HG03095 (cell line): ENCODE results near the gene LCN15.
"Not testable (repeated sequence)": the region's sequence is repeated elsewhere in the genome, so short reads cannot be mapped to it uniquely, and the experiment has no call there.

ENCODE experiments used
- ATAC-seq: cut with Tn5 transposase; IDR thresholded peaks from one replicate; pipeline ENCODE4 v1.9.1; 2021; ENCODE audit warnings: moderate library complexity; ENCODE audit not compliant: unreplicated experiment

The LCN15 gene

GRCh38 chr9:136775191-136775590, 10.9 kb upstream of the LCN15 start:
- ATAC-seq = no peak

GRCh38 chr9:136774416-136775045, 10.2 kb upstream of the LCN15 start:
- no peak for ATAC-seq

DNA sequence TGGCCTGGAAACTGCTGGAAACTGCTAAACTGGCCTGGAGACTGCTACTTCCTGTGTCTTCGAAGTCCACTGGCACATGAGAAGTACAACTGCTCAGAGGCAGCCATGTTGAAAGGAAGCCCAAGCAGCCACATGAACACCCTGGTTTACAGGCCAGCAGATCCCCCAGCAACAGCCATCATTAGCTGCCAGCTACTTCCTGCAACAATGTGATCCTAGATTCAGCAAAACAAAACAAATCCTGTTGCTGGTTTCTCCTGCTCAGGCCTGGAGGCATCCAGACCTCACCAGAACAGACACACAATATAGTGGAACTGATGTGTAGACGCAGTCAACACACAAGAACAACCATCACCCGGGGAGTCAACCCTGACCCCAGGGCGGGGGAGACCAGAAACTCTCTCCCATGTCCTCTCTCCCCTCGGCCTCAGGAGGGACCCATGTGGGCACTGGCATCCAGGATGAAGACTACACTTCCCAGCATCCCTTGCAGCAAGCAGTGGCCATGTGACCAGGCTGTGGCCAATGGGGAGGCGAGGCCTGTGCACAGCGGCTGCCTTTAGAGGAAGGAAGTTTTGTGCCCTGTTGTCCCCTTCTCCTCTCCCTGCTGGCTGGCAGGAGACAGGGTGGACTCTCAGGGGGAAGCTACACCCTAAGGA, 9.2 kb upstream of the LCN15 start:
- ATAC-seq = no peak

DNA sequence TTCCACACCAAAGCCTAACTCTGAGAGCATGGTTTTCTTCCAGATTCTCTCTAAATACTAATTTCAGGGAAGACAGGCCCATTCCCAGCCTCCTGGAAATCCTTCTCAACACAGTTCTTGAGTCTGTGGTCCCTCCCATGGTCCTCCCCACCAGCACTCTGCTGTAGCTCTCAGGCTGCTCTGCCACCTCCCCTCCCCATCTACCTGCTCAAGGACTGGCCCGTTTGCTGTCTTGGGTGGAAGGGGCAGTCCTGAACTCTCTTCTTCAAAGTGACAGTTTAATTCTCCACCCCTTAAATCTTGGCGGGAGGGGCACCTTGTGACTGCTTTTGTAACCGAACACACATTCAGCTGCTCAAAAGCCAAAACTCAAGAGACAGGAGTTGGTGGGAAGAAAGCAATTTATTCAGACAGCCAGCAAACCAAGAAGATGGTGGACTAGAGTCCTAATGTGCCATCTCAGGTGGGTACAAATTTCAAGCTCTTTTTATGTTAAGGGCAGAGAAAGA, 7.6 kb upstream of the LCN15 start:
- no peak for ATAC-seq

DNA sequence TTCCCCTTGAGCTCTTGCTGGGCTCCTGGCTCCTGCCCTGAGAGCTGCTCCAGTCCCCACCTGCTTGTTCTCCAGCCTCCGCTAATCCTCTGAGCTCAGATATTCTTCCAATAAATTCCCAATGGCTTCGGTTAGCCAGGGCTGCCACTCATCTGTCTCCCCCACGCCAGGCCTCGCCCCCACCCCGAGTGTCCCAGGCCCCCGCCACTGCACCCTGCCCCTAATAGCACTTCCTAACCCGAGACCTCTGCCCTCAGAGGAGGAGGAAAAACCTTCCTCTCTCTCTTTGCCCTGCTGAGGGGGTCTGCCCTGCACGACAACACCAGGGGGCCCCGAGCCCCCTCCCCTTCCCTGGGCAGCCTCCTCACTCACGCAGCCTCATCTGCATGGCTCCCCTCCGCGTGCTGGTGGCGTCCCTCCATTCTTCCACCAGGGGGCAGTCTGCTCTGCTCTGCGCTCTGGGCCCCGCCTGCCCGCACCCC, 5.4 kb upstream of the LCN15 start:
- ATAC-seq = no peak

DNA sequence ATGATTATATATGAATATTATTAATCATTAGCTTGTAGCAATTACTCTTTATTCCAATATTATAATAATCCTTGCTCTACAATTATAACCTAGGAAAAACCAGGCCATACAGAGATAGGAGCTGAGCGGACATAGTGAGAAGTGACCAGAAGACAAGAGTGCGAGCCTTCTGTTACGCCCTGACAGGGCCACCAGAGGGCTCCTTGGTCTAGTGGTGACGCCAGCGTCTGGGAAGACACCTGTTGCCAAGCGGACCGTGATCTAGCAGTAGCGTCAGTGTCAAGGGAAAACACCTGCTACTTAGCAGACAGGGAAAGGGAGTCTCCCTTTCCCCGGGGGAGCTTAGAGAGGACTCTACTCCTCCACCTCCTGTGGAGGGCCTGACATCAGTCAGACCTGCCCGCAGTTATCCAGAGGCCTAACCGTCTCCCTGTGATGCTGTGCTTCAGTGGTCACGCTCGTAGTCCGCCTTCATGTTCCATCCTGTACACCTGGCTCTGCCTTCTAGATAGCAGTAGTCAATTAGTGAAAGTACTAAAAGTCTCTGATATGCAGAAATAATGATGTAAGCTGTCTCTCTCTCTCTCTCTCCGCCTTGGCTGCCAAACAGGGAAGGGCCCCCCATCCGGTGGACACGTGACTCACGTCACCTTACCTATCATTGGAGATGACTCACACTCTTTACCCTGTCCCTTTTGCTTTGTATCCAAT, 2.2 kb upstream of the LCN15 start:
- not testable (repeated sequence) for ATAC-seq

DNA sequence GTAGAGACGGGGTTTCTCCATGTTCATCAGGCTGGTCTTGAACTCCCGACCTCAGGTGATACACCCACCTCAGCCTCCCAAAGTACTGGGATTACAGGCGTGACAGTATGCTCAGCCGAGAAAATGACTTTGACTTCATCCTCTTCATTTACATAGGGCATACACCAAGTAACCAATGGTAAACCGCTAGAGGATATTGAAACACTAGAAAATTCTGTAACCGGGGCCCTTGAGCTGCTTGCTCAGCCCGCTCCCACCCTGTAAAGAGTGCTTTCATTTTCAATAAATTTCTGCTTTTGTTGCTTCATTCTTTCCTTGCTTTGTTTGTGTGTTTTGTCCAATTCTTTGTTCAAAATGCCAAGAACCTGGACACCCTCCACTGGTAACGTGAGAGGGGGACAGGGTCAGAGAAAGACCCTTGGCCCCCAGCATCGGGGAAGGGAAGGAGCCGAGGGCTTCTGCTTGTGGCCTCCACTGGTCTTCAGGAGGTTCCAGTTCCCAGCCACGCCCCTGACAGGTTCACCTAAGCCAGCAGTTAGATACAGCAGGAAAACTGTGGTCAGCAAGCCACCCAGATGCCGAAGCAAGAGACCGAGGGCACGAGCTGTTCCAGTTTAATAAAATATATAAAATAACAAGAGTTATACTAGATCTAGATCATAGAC, 1.6 kb upstream of the LCN15 start:
- ATAC-seq = peak; percentile 56

DNA sequence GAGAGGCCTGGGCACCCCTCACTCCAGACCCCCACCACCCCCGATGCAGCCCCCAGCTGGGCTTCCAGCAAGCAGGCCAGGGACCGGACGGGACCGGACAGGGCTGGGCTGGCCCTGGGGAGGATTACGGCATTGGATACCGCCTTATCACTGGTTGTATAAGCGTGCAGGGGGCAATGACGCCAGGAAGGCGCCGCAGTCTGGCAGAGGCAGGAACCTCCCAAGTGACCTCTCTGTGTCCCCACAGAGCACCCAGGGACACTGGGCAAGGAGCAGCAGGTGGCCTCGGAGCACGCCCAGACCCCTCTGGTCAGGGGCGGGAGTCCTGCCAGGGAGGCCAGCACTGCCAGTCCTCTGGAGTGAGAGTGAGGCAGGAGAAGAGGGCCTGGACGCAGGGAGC, 723 bp upstream of the LCN15 start:
- no peak for ATAC-seq

DNA sequence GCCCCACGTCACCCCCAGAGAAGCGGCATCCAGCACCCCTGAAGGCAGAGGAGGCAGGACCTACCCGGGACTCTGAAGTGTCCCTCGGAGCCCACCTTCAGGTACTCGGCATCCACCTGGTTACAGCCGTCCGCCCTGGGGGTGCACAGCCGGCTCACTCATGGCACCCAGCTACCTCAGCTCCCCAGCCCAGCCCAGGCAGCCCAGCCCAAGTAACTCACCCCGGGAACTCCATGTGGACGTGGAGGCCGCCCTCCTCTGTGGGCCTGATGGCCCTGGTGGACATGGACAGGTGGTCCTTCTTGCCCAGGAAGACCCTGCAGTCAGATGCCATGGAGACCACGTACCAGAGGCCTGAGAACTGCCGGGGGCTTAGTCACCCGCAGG, 676 bp downstream of the LCN15 start:
- ATAC-seq = no peak

DNA sequence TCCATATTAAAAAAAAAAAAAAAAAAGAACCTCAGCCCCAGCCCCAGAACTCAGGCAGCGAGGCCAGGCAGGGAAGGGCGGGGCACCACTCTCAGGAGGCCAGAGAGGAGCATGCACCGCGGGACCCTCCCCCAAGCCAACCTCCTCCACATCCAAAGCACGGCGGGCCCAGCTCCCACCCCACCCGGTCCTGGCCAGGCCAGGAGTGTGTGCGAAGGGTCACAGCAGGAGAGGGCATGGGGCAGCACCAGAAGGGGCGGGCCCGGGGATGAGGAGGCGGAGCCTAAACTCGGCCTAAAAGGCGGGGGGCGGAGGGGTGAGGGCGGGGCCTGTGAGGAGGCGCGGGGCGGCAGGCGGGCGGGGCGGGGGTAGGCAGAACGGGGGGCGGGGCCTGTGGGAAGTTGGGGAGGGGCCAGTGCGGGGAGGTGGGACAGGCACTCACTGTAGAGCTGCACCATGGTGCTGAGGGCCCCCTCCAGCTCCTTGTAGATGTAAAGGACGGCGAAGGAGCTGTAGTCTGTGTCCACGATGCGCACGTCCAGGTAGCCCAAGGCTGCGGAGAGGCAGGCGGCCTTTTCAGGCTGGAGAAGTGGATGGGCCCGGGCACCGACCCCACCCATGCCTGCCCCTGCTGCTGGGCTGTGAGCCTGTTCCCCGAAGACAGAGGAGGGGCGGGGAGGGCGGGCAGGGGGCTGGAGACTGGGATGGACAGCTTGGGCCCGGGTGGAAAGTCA, 1.2 kb downstream of the LCN15 start:
- no peak for ATAC-seq

DNA sequence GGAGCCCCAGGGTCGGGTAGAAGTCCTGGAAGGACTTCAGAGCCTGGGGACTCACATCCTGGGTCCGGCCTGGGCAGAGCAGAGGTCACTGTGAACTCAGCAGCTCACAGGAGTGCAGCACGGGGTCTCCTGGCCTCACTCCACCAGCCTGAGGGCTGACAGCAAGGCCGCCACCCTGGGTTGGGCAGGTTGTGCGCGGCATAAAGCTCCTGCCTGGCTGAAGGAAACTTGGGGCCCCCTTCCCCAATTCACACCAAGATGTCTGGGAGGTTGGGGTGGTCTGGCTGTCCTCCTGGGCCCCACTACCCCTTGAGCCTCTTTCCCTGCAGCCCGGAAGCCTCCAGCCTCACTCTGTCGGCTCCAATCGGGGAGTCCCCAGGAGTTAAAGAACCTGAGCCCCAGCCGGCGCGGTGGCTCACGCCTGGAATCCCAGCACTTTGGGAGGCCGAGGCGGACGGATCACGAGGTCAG, 2.1 kb downstream of the LCN15 start:
- no peak for ATAC-seq

- no peak for ATAC-seq
Observed at GRCh38 chr9:136761545-136761981, 2.8 kb downstream of the LCN15 start.

- ATAC-seq = not testable (repeated sequence)
Observed at GRCh38 chr9:136760834-136761544, 3.3 kb downstream of the LCN15 start.

DNA sequence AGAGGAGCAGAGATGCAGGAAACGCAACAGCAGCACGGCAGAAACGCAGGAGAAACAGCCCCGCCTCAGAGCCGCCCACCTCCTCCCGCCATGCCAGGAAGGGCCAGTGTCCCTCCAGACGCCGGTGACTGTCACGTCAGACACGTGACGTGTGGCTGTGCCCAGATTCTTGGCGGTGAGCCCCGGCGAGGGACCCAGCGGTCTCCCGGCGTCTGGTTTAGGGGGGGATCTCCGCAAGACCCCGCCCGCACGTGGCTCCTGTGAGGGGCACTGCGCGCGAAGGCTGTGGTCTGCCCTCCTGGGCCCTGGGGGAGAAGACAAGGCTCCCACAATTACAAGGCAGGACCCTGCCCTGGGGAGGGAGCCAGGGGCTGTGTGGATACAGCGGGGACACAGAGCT, 3.9 kb downstream of the LCN15 start:
- no peak for ATAC-seq

GRCh38 chr9:136759436-136760325, 4.6 kb downstream of the LCN15 start:
- ATAC-seq = no peak

GRCh38 chr9:136759001-136759400, 5.3 kb downstream of the LCN15 start:
- no peak for ATAC-seq

DNA sequence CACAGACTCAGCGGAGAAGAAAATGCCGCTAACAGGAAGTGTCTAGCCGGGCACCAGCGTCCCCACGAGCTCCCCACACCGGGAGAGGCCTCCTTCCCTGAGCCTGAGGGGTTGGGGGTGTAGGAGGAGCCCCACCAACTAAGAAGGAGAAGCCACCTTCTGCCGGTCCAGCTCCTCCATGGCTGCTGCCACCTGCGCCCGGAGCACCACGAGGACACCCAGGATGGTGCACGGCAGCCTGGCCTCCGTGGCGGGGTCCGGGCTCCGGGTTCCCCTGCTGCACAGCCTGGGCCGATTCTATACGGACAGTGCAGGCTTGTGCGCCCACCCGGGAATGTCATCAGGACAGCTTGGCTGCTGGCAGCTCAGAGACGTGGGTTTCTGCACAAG, 6.6 kb downstream of the LCN15 start:
- no peak for ATAC-seq

GRCh38 chr9:136757328-136757727, 7.0 kb downstream of the LCN15 start:
- no peak for ATAC-seq

GRCh38 chr9:136756836-136757235, 7.5 kb downstream of the LCN15 start:
- ATAC-seq = no peak
